ENCODE data around the gene SMIM14. TPM values are rescaled to one million over a fixed set of nuclear protein-coding genes. Genes with fewer than 3 reads are reported as not detected.
A peak's percentile ranks its signal among the peaks of the same experiment; 100 is the strongest.
"Not testable (repeated sequence)": the region's sequence is repeated elsewhere in the genome, so short reads cannot be mapped to it uniquely, and the experiment has no call there.

Gene SMIM14
- total and polyA plus RNA-seq, 8 donors, result 52.9 to 67.8 (median 55.4) TPM

GRCh38 chr4:39543034-39543433, 95.6 kb downstream of the SMIM14 start:
- ATAC-seq, result no peak
- no peaks in the 10 kb centered on the region for H3K4me1 ChIP-seq
- no peak overlapping the region for H3K27ac ChIP-seq
- no peaks in the 10 kb centered on the region for H3K36me3 ChIP-seq
- no peak for DNase-seq
- TF ChIP-seq CTCF (IDR thresholded peaks at IDR 0.05), result no peak
- intact Hi-C loops (cut with DNase I), result no loop called here
- no peak overlapping the region for H3K4me3 ChIP-seq
- no peaks in the 10 kb centered on the region for H3K9me3 ChIP-seq
- H3K27me3 ChIP-seq, result no peaks in the 10 kb centered on the region

- no peak for ATAC-seq
- no peak for TF ChIP-seq CTCF (IDR thresholded peaks at IDR 0.05)
- no peak overlapping the region for H3K4me3 ChIP-seq
Measured at GRCh38 chr4:39542611-39543012, 96.1 kb downstream of the SMIM14 start.

GRCh38 chr4:39541987-39542610, 96.6 kb downstream of the SMIM14 start:
- DNase-seq (no peak), ATAC-seq (peak; percentile 43)
- intact Hi-C loops (cut with DNase I), result no loop called here
- no peak overlapping the region for H3K4me3 ChIP-seq
- H3K4me1 ChIP-seq, result no peaks in the 10 kb centered on the region
- H3K27ac ChIP-seq, result no peak overlapping the region
- no peaks in the 10 kb centered on the region for H3K27me3 ChIP-seq
- no peaks in the 10 kb centered on the region for H3K36me3 ChIP-seq
- no peaks in the 10 kb centered on the region for H3K9me3 ChIP-seq
- no peak for TF ChIP-seq CTCF (IDR thresholded peaks at IDR 0.05)

More at GRCh38 chr4:39542611-39543012, 96.1 kb downstream of the SMIM14 start:
- DNase-seq, result no peak
- no peaks in the 10 kb centered on the region for H3K27me3 ChIP-seq
- H3K9me3 ChIP-seq, result no peaks in the 10 kb centered on the region
- no peaks in the 10 kb centered on the region for H3K36me3 ChIP-seq
- no peak overlapping the region for H3K27ac ChIP-seq
- intact Hi-C loops (cut with DNase I), result no loop called here
- H3K4me1 ChIP-seq, result no peaks in the 10 kb centered on the region

GRCh38 chr4:39539089-39539611, 99.5 kb downstream of the SMIM14 start:
- intact Hi-C loops (cut with DNase I), result no loop called here
- Histone ChIP-seq H3K27me3 (no peaks in the 10 kb centered on the region), H3K4me3 (no peak overlapping the region), H3K4me1 (no peaks in the 10 kb centered on the region), H3K27ac (no peak overlapping the region), H3K9me3 (no peaks in the 10 kb centered on the region), H3K36me3 (peaks cover 0 to 11% of the 10 kb centered on the region in 2 donors)
- peak; percentile 61 for ATAC-seq
- peak in 1 of 4 donors; percentile 54 for DNase-seq
- no peak for TF ChIP-seq CTCF (IDR thresholded peaks at IDR 0.05)

- H3K9me3 ChIP-seq, result peaks cover 0 to 5% of the 10 kb centered on the region in 2 donors
- DNase-seq (no peak), ATAC-seq (no peak)
- H3K4me1 ChIP-seq, result peaks cover 6 to 10% of the 10 kb centered on the region in 2 donors
- TF ChIP-seq CTCF (IDR thresholded peaks at IDR 0.05), result no peak
- intact Hi-C loops (cut with DNase I), result no loop called here
- no peak overlapping the region for H3K27ac ChIP-seq
- no peak overlapping the region for H3K4me3 ChIP-seq
- H3K36me3 ChIP-seq, result peaks cover 0 to 36% of the 10 kb centered on the region in 2 donors
- H3K27me3 ChIP-seq, result no peaks in the 10 kb centered on the region
Measured at GRCh38 chr4:39533541-39533940, 105.1 kb downstream of the SMIM14 start.

GRCh38 chr4:39532237-39532636, 106.4 kb downstream of the SMIM14 start:
- H3K4me1 ChIP-seq, result peaks cover 9 to 12% of the 10 kb centered on the region in 2 donors
- H3K27me3 ChIP-seq; DNase-seq; H3K4me3 ChIP-seq; H3K9me3 ChIP-seq; H3K27ac ChIP-seq; ATAC-seq; intact Hi-C loops (cut with DNase I): not testable (repeated sequence)
- H3K36me3 ChIP-seq, result peaks cover 0 to 36% of the 10 kb centered on the region in 2 donors

Measured in left lung (tissue), 10 donors.